ENCODE results near the gene ANKRD13B. TPM values are rescaled to one million over a fixed set of nuclear protein-coding genes. Genes with fewer than 3 reads are reported as not detected.
"Not testable (repeated sequence)": the region's sequence is repeated elsewhere in the genome, so short reads cannot be mapped to it uniquely, and the experiment has no call there.

Gene ANKRD13B
- total and polyA plus RNA-seq, 3 donors from 2014 or later = 32.8 to 59.8 (median 48.8) TPM

GRCh38 chr17:29648005-29648404 is 55.1 kb downstream of the ANKRD13B start:
- intact Hi-C loops (cut with DNase I; ENCODE audit: low total_unique reads) = no loop called here
- Histone ChIP-seq H3K27me3 (no peaks in the 10 kb centered on the region), H3K9me3 (no peaks in the 10 kb centered on the region), H3K27ac (peak overlapping the region in 1 of 2 donors; percentile 26), H3K4me1 (peaks cover 14% of the 10 kb centered on the region), H3K4me3 (no peak overlapping the region), H3K36me3 (ENCODE audit: low read depth, missing control alignments) (no peaks in the 10 kb centered on the region)
- no peak for TF ChIP-seq POLR2A (IDR thresholded peaks at IDR 0.05)
- TF ChIP-seq CTCF (IDR thresholded peaks at IDR 0.05) = no peak
- no peak for DNase-seq
- WGBS, 2 donors = 90 to 91% methylated on average over 5 of the region's 5 CpGs

- intact Hi-C loops (cut with DNase I; ENCODE audit: low total_unique reads) = no loop called here
- peaks cover 14% of the 10 kb centered on the region for H3K4me1 ChIP-seq
- H3K27me3 ChIP-seq = no peaks in the 10 kb centered on the region
- H3K27ac ChIP-seq = no peak overlapping the region
- H3K36me3 ChIP-seq (ENCODE audit: low read depth, missing control alignments) = no peaks in the 10 kb centered on the region
- no peak for DNase-seq
- TF ChIP-seq POLR2A (IDR thresholded peaks at IDR 0.05) = no peak
- TF ChIP-seq CTCF (IDR thresholded peaks at IDR 0.05) = no peak
- no peak overlapping the region for H3K4me3 ChIP-seq
- H3K9me3 ChIP-seq = no peaks in the 10 kb centered on the region
- 72 to 86% methylated on average over 5 of the region's 5 CpGs for WGBS, 2 donors
Observed at GRCh38 chr17:29649359-29649758, 56.4 kb downstream of the ANKRD13B start.

GRCh38 chr17:29650396-29650795 is 57.5 kb downstream of the ANKRD13B start:
- Histone ChIP-seq H3K27me3 (no peaks in the 10 kb centered on the region), H3K4me3 (no peak overlapping the region), H3K27ac (no peak overlapping the region), H3K36me3 (ENCODE audit: low read depth, missing control alignments) (no peaks in the 10 kb centered on the region), H3K9me3 (no peaks in the 10 kb centered on the region), H3K4me1 (peaks cover 7% of the 10 kb centered on the region)
- DNase-seq = no peak
- 86 to 90% methylated on average over 4 of the region's 4 CpGs for WGBS, 2 donors
- intact Hi-C loops (cut with DNase I; ENCODE audit: low total_unique reads) = no loop called here
- no peak for TF ChIP-seq POLR2A (IDR thresholded peaks at IDR 0.05)
- TF ChIP-seq CTCF (IDR thresholded peaks at IDR 0.05) = no peak

- H3K27me3 ChIP-seq; DNase-seq; H3K4me1 ChIP-seq; H3K9me3 ChIP-seq; intact Hi-C loops (cut with DNase I; ENCODE audit: low total_unique reads); H3K27ac ChIP-seq; H3K36me3 ChIP-seq (ENCODE audit: low read depth, missing control alignments); H3K4me3 ChIP-seq: not testable (repeated sequence)
- 96 to 98% methylated on average over 7 of the region's 7 CpGs for WGBS, 2 donors
Observed at GRCh38 chr17:29651913-29652312, 59.0 kb downstream of the ANKRD13B start.

- no peaks in the 10 kb centered on the region for H3K27me3 ChIP-seq
- TF ChIP-seq POLR2A (IDR thresholded peaks at IDR 0.05) = no peak
- TF ChIP-seq CTCF (IDR thresholded peaks at IDR 0.05) = no peak
- no peak overlapping the region for H3K27ac ChIP-seq
- no peaks in the 10 kb centered on the region for H3K4me1 ChIP-seq
- no peak overlapping the region for H3K4me3 ChIP-seq
- no peaks in the 10 kb centered on the region for H3K9me3 ChIP-seq
- H3K36me3 ChIP-seq (ENCODE audit: low read depth, missing control alignments) = no peaks in the 10 kb centered on the region
- intact Hi-C loops (cut with DNase I; ENCODE audit: low total_unique reads) = no loop called here
- DNase-seq = no peak
Observed at GRCh38 chr17:29652976-29653375, 60.0 kb downstream of the ANKRD13B start.
